GM23338 (cell line): ENCODE results near the gene TRIO. TPM values are rescaled to one million over a fixed set of nuclear protein-coding genes. Genes with fewer than 3 reads are reported as not detected.

Source experiments
- ATAC-seq: fragments of 200-7000 bp; cut with Tn5 transposase; 3 replicates; pipeline ENCODE4 v1.9.1; 2020
- DNase-seq: peaks from one replicate; pipeline ENCODE4 v3.0.0-alpha.2; 2015; ENCODE audit warnings: low spot score
- H2AFZ ChIP-seq: fragments of 200-600 bp; sonication (generic); 2 replicates; pipeline ENCODE4 v1.8.0; 2016; ENCODE audit warnings: antibody characterized with exemption, mild to moderate bottlenecking, moderate library complexity
- H3F3A ChIP-seq: fragments of 200-600 bp; sonication (generic); replicated peaks from 2 replicates; pipeline ENCODE4 v1.8.0; 2017; ENCODE audit warnings: antibody characterized with exemption, mixed run types, low read depth
- H3K27ac ChIP-seq: fragments of 200-600 bp; sonication (generic); 2 replicates; pipeline ENCODE4 v1.6.1; 2016; ENCODE audit warnings: low read depth
- H3K27me3 ChIP-seq: fragments of 200-600 bp; sonication (generic); 2 replicates; pipeline ENCODE4 v1.8.0; 2016; ENCODE audit warnings: mild to moderate bottlenecking, mixed run types, moderate library complexity; ENCODE audit not compliant: insufficient read depth
- H3K36me3 ChIP-seq: fragments of 200-600 bp; sonication (generic); 2 replicates; pipeline ENCODE4 v1.8.0; 2016; ENCODE audit warnings: mild to moderate bottlenecking; ENCODE audit not compliant: insufficient read depth
- H3K4me1 ChIP-seq: fragments of 200-600 bp; sonication (generic); 2 replicates; pipeline ENCODE4 v1.8.0; 2016; ENCODE audit warnings: mild to moderate bottlenecking, moderate library complexity; ENCODE audit not compliant: insufficient read depth
- H3K4me2 ChIP-seq: fragments of 200-600 bp; sonication (generic); 2 replicates; pipeline ENCODE4 v1.7.1; 2017; ENCODE audit warnings: mixed run types
- H3K4me3 ChIP-seq: fragments of 200-600 bp; sonication (generic); 2 replicates; pipeline ENCODE4 v1.6.1; 2016; ENCODE audit warnings: mixed run types
- H3K79me2 ChIP-seq: fragments of 200-600 bp; sonication (generic); replicated peaks from 2 replicates; pipeline ENCODE4 v1.8.0; 2017; ENCODE audit warnings: mild to moderate bottlenecking; ENCODE audit not compliant: insufficient read depth
- H3K9me2 ChIP-seq: fragments of 200-600 bp; sonication (generic); 2 replicates; pipeline ENCODE4 v1.8.0; 2017; ENCODE audit not compliant: insufficient read depth
- H4K20me1 ChIP-seq: fragments of 200-600 bp; sonication (generic); replicated peaks from 2 replicates; pipeline ENCODE4 v1.8.0; 2017; ENCODE audit warnings: mild to moderate bottlenecking; ENCODE audit not compliant: insufficient read depth
- H3K27ac Mint-ChIP-seq: 2 replicates; pipeline ENCODE4 v1.8.0; 2020; ENCODE audit warnings: inconsistent platforms, mild to moderate bottlenecking, moderate library complexity, mixed read lengths
- H3K27me3 Mint-ChIP-seq: 3 replicates; pipeline ENCODE4 v1.8.0; 2022; ENCODE audit warnings: low read depth, mild to moderate bottlenecking, moderate library complexity, mixed read lengths, inconsistent platforms; ENCODE audit not compliant: insufficient read depth, poor library complexity
- H3K36me3 Mint-ChIP-seq: 3 replicates; pipeline ENCODE4 v1.8.0; 2021; ENCODE audit warnings: low read depth, mild to moderate bottlenecking, inconsistent platforms, moderate library complexity, mixed read lengths
- H3K4me1 Mint-ChIP-seq: 3 replicates; pipeline ENCODE4 v1.8.0; 2020; ENCODE audit warnings: mild to moderate bottlenecking, inconsistent platforms, mixed read lengths
- H3K4me3 Mint-ChIP-seq: 3 replicates; pipeline ENCODE4 v1.8.0; 2021; ENCODE audit warnings: moderate library complexity, mild to moderate bottlenecking, inconsistent platforms, mixed read lengths
- H3K9me3 Mint-ChIP-seq: 3 replicates; pipeline ENCODE4 v1.8.0; 2020; ENCODE audit warnings: moderate library complexity, mild to moderate bottlenecking, inconsistent platforms, mixed read lengths
- CTCF ChIP-seq, 2 experiments: fragments of 200-600 bp in 1 of 2; sonication (generic) in 1 of 2; conservative IDR thresholded peaks; 2 replicates each; pipeline versions ENCODE4 v1.5.1 to v1.6.1; 2016 to 2017; ENCODE audit warnings: antibody characterized with exemption in 2 of 2, low read depth in 2 of 2, mild to moderate bottlenecking in 2 of 2, moderate library complexity in 1 of 2
- ETS1 ChIP-seq: IDR thresholded peaks from 2 replicates; pipeline ENCODE4 v1.6.1; 2016; ENCODE audit warnings: antibody characterized with exemption
- EZH2phosphoT487 ChIP-seq: fragments of 200-600 bp; sonication (generic); IDR thresholded peaks from one replicate; pipeline ENCODE4 v1.8.1; 2018; ENCODE audit warnings: antibody characterized with exemption; ENCODE audit not compliant: unreplicated experiment
- JUNB ChIP-seq: IDR thresholded peaks from one replicate; pipeline ENCODE4 v1.6.1; 2016; ENCODE audit warnings: antibody characterized with exemption; ENCODE audit not compliant: unreplicated experiment
- POLR2AphosphoS5 ChIP-seq: IDR thresholded peaks from 2 replicates; pipeline ENCODE4 v1.6.1; 2016; ENCODE audit warnings: antibody characterized with exemption, low read depth
- STAT1 ChIP-seq: IDR thresholded peaks from one replicate; pipeline ENCODE4 v1.6.1; 2016; ENCODE audit warnings: antibody characterized with exemption; ENCODE audit not compliant: unreplicated experiment
- ZNF114 ChIP-seq: fragments of 250-450 bp; sonication (Bioruptor Pico); IDR thresholded peaks from 2 replicates; pipeline ENCODE4 v1.5.0; 2020; ENCODE audit warnings: mild to moderate bottlenecking, moderate library complexity
- ZNF331 ChIP-seq: fragments of 250-450 bp; sonication (Bioruptor Pico); IDR thresholded peaks from 2 replicates; pipeline ENCODE4 v1.5.0; 2020; ENCODE audit warnings: low read depth, mild to moderate bottlenecking, moderate library complexity
- ZNF462 ChIP-seq: fragments of 250-450 bp; sonication (Bioruptor Pico); IDR thresholded peaks from 2 replicates; pipeline ENCODE4 v1.5.0; 2020; ENCODE audit warnings: mild to moderate bottlenecking, moderate library complexity
- polyA plus RNA-seq: library from polyadenylated mRNA; unstranded; fragments of >200 nt; fragmentation: Nextera tagmentation; extraction: Ambion mirVana; gene quantifications from 2 replicates; pipeline ENCODE4 v1.2.1, GENCODE V29; 2016
- total RNA-seq: library from RNA; depleted of rRNA; stranded (reverse); fragments of >200 nt; shearing (Covaris generic); gene quantifications from 2 replicates; pipeline ENCODE4 v1.2.3, GENCODE V29; 2014

Gene TRIO
- total and polyA plus RNA-seq, 2 experiments from 2014 or later = 13.8 to 113 TPM

- Histone ChIP-seq H3K4me3 (no peak overlapping the region), H3F3A (no peaks in the 10 kb centered on the region), H3K79me2 (no peaks in the 10 kb centered on the region), H3K4me2 (no peak overlapping the region), H2AFZ (no peak overlapping the region), H4K20me1 (no peaks in the 10 kb centered on the region), H3K36me3 (peaks cover 4% of the 10 kb centered on the region; the same call in 1 of the 2 replicates), H3K4me1 (no peaks in the 10 kb centered on the region; the same call in 1 of the 2 replicates), H3K27me3 (no peaks in the 10 kb centered on the region), H3K27ac (no peak overlapping the region), H3K9me2 (no peaks in the 10 kb centered on the region)
- no peaks in the 10 kb centered on the region for H3K9me3 Mint-ChIP-seq
- TF ChIP-seq ZNF114 (CRISPR knock-in tag) = no peak
- TF ChIP-seq JUNB = no peak
- no peak for TF ChIP-seq ZNF331 (CRISPR knock-in tag)
- ATAC-seq = no peak; the same call in 2 of the 3 replicates
- peaks cover 7% of the 10 kb centered on the region; the same call in 2 of the 3 replicates for H3K4me1 Mint-ChIP-seq
- no peak for DNase-seq
- no peak overlapping the region for H3K27ac Mint-ChIP-seq
- no peak overlapping the region for H3K4me3 Mint-ChIP-seq
- H3K36me3 Mint-ChIP-seq = peaks cover 8% of the 10 kb centered on the region
- H3K27me3 Mint-ChIP-seq = peaks cover 9% of the 10 kb centered on the region
Observed at GRCh38 chr5:14510880-14511279, 367.7 kb downstream of the TRIO start.

GRCh38 chr5:14512574-14512973 is 369.4 kb downstream of the TRIO start:
- Mint-ChIP-seq H3K4me1 (peaks cover 7% of the 10 kb centered on the region; the same call in 2 of the 3 replicates), H3K4me3 (no peak overlapping the region), H3K9me3 (no peaks in the 10 kb centered on the region), H3K27me3 (peaks cover 5% of the 10 kb centered on the region), H3K36me3 (peaks cover 3% of the 10 kb centered on the region; the same call in 1 of the 3 replicates), H3K27ac (no peak overlapping the region)
- Histone ChIP-seq H3K4me2 (no peak overlapping the region), H3K27ac (no peak overlapping the region), H2AFZ (no peak overlapping the region), H3K9me2 (no peaks in the 10 kb centered on the region), H3K4me3 (no peak overlapping the region), H4K20me1 (no peaks in the 10 kb centered on the region), H3K4me1 (no peaks in the 10 kb centered on the region; the same call in 1 of the 2 replicates), H3K36me3 (peaks cover 4% of the 10 kb centered on the region; the same call in 1 of the 2 replicates), H3F3A (no peaks in the 10 kb centered on the region), H3K79me2 (no peaks in the 10 kb centered on the region), H3K27me3 (no peaks in the 10 kb centered on the region)
- TF ChIP-seq POLR2AphosphoS5 = no peak
- TF ChIP-seq ZNF462 (CRISPR knock-in tag) = no peak
- TF ChIP-seq JUNB = no peak
- TF ChIP-seq ZNF114 (CRISPR knock-in tag) = no peak
- TF ChIP-seq CTCF (conservative IDR thresholded peaks at IDR 0.05; ENCODE audit: low read depth in 2 of 2) = no peak
- no peak for TF ChIP-seq STAT1
- TF ChIP-seq EZH2phosphoT487 = no peak
- no peak for TF ChIP-seq ETS1
- ATAC-seq (no peak), DNase-seq (no peak)
